ENCODE results near the gene CAMK1D. TPM values are rescaled to one million over a fixed set of nuclear protein-coding genes. Genes with fewer than 3 reads are reported as not detected.

CAMK1D gene
- total and polyA plus RNA-seq, 2 experiments from 2014 or later, result 4.6 to 7.2 TPM

- H3K4me3 Mint-ChIP-seq, result no peak overlapping the region
- H3K27me3 Mint-ChIP-seq (ENCODE audit: insufficient read depth, low read depth, poor library complexity), result peaks cover 7% of the 10 kb centered on the region
- peak overlapping the region; percentile 8; the same call in 1 of the 2 replicates for H3K27ac Mint-ChIP-seq
Measured at GRCh38 chr10:12572281-12572680, 222.9 kb downstream of the CAMK1D start.

GRCh38 chr10:12577610-12578009 lies 228.3 kb downstream of the CAMK1D start:
- DNase-seq (ENCODE audit: low spot score) (no peak), ATAC-seq (no peak)
- Histone ChIP-seq H3K36me3 (ENCODE audit: insufficient read depth) (no peaks in the 10 kb centered on the region), H3K4me3 (no peak overlapping the region), H4K20me1 (replicated peaks; ENCODE audit: insufficient read depth) (no peaks in the 10 kb centered on the region), H3K79me2 (replicated peaks; ENCODE audit: insufficient read depth) (no peaks in the 10 kb centered on the region), H3F3A (replicated peaks; ENCODE audit: low read depth) (no peaks in the 10 kb centered on the region), H2AFZ (no peak overlapping the region), H3K27me3 (ENCODE audit: insufficient read depth) (no peaks in the 10 kb centered on the region), H3K27ac (ENCODE audit: low read depth) (no peak overlapping the region), H3K9me2 (ENCODE audit: insufficient read depth) (no peaks in the 10 kb centered on the region), H3K4me1 (ENCODE audit: insufficient read depth) (no peaks in the 10 kb centered on the region), H3K4me2 (no peak overlapping the region)
- H3K4me1 Mint-ChIP-seq, result no peaks in the 10 kb centered on the region
- H3K4me3 Mint-ChIP-seq, result no peak overlapping the region
- H3K9me3 Mint-ChIP-seq, result peaks cover 35% of the 10 kb centered on the region
- H3K27me3 Mint-ChIP-seq (ENCODE audit: insufficient read depth, low read depth, poor library complexity), result peaks cover 1% of the 10 kb centered on the region
- H3K36me3 Mint-ChIP-seq (ENCODE audit: low read depth), result peaks cover 29% of the 10 kb centered on the region
- no peak overlapping the region for H3K27ac Mint-ChIP-seq
- TF ChIP-seq ZNF331 (CRISPR knock-in tag; IDR thresholded peaks at IDR 0.05; ENCODE audit: low read depth), result no peak
- TF ChIP-seq, protein P1, sequence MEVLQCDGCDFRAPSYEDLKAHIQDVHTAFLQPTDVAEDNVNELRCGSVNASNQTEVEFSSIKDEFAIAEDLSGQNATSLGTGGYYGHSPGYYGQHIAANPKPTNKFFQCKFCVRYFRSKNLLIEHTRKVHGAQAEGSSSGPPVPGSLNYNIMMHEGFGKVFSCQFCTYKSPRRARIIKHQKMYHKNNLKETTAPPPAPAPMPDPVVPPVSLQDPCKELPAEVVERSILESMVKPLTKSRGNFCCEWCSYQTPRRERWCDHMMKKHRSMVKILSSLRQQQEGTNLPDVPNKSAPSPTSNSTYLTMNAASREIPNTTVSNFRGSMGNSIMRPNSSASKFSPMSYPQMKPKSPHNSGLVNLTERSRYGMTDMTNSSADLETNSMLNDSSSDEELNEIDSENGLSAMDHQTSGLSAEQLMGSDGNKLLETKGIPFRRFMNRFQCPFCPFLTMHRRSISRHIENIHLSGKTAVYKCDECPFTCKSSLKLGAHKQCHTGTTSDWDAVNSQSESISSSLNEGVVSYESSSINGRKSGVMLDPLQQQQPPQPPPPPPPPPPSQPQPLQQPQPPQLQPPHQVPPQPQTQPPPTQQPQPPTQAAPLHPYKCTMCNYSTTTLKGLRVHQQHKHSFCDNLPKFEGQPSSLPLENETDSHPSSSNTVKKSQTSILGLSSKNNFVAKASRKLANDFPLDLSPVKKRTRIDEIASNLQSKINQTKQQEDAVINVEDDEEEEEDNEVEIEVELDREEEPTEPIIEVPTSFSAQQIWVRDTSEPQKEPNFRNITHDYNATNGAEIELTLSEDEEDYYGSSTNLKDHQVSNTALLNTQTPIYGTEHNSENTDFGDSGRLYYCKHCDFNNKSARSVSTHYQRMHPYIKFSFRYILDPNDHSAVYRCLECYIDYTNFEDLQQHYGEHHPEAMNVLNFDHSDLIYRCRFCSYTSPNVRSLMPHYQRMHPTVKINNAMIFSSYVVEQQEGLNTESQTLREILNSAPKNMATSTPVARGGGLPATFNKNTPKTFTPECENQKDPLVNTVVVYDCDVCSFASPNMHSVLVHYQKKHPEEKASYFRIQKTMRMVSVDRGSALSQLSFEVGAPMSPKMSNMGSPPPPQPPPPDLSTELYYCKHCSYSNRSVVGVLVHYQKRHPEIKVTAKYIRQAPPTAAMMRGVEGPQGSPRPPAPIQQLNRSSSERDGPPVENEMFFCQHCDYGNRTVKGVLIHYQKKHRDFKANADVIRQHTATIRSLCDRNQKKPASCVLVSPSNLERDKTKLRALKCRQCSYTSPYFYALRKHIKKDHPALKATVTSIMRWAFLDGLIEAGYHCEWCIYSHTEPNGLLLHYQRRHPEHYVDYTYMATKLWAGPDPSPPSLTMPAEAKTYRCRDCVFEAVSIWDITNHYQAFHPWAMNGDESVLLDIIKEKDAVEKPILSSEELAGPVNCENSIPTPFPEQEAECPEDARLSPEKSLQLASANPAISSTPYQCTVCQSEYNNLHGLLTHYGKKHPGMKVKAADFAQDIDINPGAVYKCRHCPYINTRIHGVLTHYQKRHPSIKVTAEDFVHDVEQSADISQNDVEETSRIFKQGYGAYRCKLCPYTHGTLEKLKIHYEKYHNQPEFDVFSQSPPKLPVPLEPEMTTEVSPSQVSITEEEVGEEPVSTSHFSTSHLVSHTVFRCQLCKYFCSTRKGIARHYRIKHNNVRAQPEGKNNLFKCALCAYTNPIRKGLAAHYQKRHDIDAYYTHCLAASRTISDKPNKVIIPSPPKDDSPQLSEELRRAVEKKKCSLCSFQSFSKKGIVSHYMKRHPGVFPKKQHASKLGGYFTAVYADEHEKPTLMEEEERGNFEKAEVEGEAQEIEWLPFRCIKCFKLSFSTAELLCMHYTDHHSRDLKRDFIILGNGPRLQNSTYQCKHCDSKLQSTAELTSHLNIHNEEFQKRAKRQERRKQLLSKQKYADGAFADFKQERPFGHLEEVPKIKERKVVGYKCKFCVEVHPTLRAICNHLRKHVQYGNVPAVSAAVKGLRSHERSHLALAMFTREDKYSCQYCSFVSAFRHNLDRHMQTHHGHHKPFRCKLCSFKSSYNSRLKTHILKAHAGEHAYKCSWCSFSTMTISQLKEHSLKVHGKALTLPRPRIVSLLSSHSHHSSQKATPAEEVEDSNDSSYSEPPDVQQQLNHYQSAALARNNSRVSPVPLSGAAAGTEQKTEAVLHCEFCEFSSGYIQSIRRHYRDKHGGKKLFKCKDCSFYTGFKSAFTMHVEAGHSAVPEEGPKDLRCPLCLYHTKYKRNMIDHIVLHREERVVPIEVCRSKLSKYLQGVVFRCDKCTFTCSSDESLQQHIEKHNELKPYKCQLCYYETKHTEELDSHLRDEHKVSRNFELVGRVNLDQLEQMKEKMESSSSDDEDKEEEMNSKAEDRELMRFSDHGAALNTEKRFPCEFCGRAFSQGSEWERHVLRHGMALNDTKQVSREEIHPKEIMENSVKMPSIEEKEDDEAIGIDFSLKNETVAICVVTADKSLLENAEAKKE (CRISPR knock-in tag; IDR thresholded peaks at IDR 0.05), result no peak
- no peak for TF ChIP-seq ETS1 (IDR thresholded peaks at IDR 0.05)
- TF ChIP-seq NANOG (IDR thresholded peaks at IDR 0.05; ENCODE audit: borderline replicate concordance), result no peak
- no peak for TF ChIP-seq POLR2AphosphoS5 (IDR thresholded peaks at IDR 0.05; ENCODE audit: low read depth)

More at GRCh38 chr10:12572281-12572680, 222.9 kb downstream of the CAMK1D start:
- Histone ChIP-seq H4K20me1 (replicated peaks; ENCODE audit: insufficient read depth) (no peaks in the 10 kb centered on the region), H3K36me3 (ENCODE audit: insufficient read depth) (no peaks in the 10 kb centered on the region), H3K9me2 (ENCODE audit: insufficient read depth) (no peaks in the 10 kb centered on the region), H3K4me3 (no peak overlapping the region), H3F3A (replicated peaks; ENCODE audit: low read depth) (no peaks in the 10 kb centered on the region), H3K4me2 (no peak overlapping the region), H3K79me2 (replicated peaks; ENCODE audit: insufficient read depth) (no peaks in the 10 kb centered on the region), H3K4me1 (ENCODE audit: insufficient read depth) (0 out of 2 replicates have a peak, but pooled peaks cover 4% of the 10 kb centered on the region), H3K27ac (ENCODE audit: low read depth) (no peak overlapping the region), H2AFZ (no peak overlapping the region), H3K27me3 (ENCODE audit: insufficient read depth) (no peaks in the 10 kb centered on the region)
- Mint-ChIP-seq H3K4me1 (peaks cover 5% of the 10 kb centered on the region), H3K36me3 (ENCODE audit: low read depth) (peaks cover 27% of the 10 kb centered on the region), H3K9me3 (peaks cover 36% of the 10 kb centered on the region)
- ATAC-seq (no peak), DNase-seq (ENCODE audit: low spot score) (no peak)
- TF ChIP-seq POLR2AphosphoS5 (IDR thresholded peaks at IDR 0.05; ENCODE audit: low read depth) (no peak), EZH2phosphoT487 (IDR thresholded peaks at IDR 0.05; ENCODE audit: unreplicated experiment) (no peak), ETS1 (IDR thresholded peaks at IDR 0.05) (no peak), CTCF (conservative IDR thresholded peaks at IDR 0.05; ENCODE audit: low read depth in 2 of 2) (no peak)
